Endothelial cell (in vitro differentiated cells): ENCODE data around the gene LIN28B. TPM values are rescaled to one million over a fixed set of nuclear protein-coding genes. Genes with fewer than 3 reads are reported as not detected.

Experiments
- DNase-seq: peaks from one replicate; pipeline ENCODE4 v3.0.0; 2021; ENCODE audit warnings: low spot score
- H3K27ac Mint-ChIP-seq: one replicate; pipeline ENCODE4 v1.8.0; 2021; ENCODE audit warnings: mixed read lengths, inconsistent platforms; ENCODE audit not compliant: unreplicated experiment
- H3K27me3 Mint-ChIP-seq: one replicate; pipeline ENCODE4 v1.8.0; 2021; ENCODE audit warnings: mild to moderate bottlenecking, moderate library complexity, mixed read lengths, inconsistent platforms; ENCODE audit not compliant: unreplicated experiment
- H3K36me3 Mint-ChIP-seq: one replicate; pipeline ENCODE4 v1.8.0; 2021; ENCODE audit warnings: mild to moderate bottlenecking, low read depth, mixed read lengths, inconsistent platforms; ENCODE audit not compliant: unreplicated experiment
- H3K4me1 Mint-ChIP-seq: one replicate; pipeline ENCODE4 v1.8.0; 2021; ENCODE audit warnings: mild to moderate bottlenecking, mixed read lengths, inconsistent platforms; ENCODE audit not compliant: unreplicated experiment
- H3K4me3 Mint-ChIP-seq: one replicate; pipeline ENCODE4 v1.8.0; 2021; ENCODE audit warnings: mild to moderate bottlenecking, mixed read lengths, inconsistent platforms; ENCODE audit not compliant: unreplicated experiment
- H3K9me3 Mint-ChIP-seq: one replicate; pipeline ENCODE4 v1.8.0; 2021; ENCODE audit warnings: mixed read lengths, inconsistent platforms; ENCODE audit not compliant: unreplicated experiment
- CTCF ChIP-seq: fragments of 200-600 bp; sonication (generic); IDR thresholded peaks from one replicate; pipeline ENCODE4 v1.5.0; 2021; ENCODE audit warnings: antibody characterized with exemption; ENCODE audit not compliant: unreplicated experiment
- long read RNA-seq: library from polyadenylated mRNA; unstranded; transcript quantifications from one replicate; pipeline ENCODE4 v2.0.0, GENCODE V29; 2020; ENCODE audit not compliant: unreplicated experiment
- total RNA-seq: library from RNA; stranded (reverse); fragmentation: NEBNext Ultra II Directional; extraction: Animal tissue kit (Norgen Biotek cat#: 25700); gene quantifications from one replicate; pipeline ENCODE4 v1.2.1, GENCODE V29; 2021; ENCODE audit not compliant: unreplicated experiment

LIN28B gene
- total RNA-seq, result 36.9 TPM
- long read RNA-seq, full-length matches to known transcripts, result 1 of 3 reads
- long read RNA-seq, partial matches to known transcripts, result 0 of 3 reads
- long read RNA-seq, other reads (novel, unspliced or antisense), result 2 of 3 reads

GRCh38 chr6:104956731-104957294 is at the start of gene LIN28B:
Gene LIN28B, plus strand, starts transcription at chr6:104957107. Its CDS starts 144 bp downstream, at chr6:104957251.
- peak within 1 kb of the TSS; percentile 99 for H3K27ac Mint-ChIP-seq
- no peak for TF ChIP-seq CTCF

GRCh38 chr6:104908031-104908887 is 48.6 kb upstream of the LIN28B start:
- no peak for TF ChIP-seq CTCF
- no peak overlapping the region for H3K4me3 Mint-ChIP-seq
- H3K36me3 Mint-ChIP-seq, result no peaks in the 10 kb centered on the region
- H3K4me1 Mint-ChIP-seq, result no peaks in the 10 kb centered on the region
- no peaks in the 10 kb centered on the region for H3K27me3 Mint-ChIP-seq
- no peak overlapping the region for H3K27ac Mint-ChIP-seq
- no peaks in the 10 kb centered on the region for H3K9me3 Mint-ChIP-seq
- DNase-seq, result no peak

More at GRCh38 chr6:104956731-104957294, at the start of gene LIN28B:
- Mint-ChIP-seq H3K27me3 (peaks cover 5% of the 10 kb centered on the region), H3K4me1 (peaks cover 36% of the 10 kb centered on the region), H3K36me3 (peaks cover 3% of the 10 kb centered on the region), H3K9me3 (no peaks in the 10 kb centered on the region), H3K4me3 (peak within 1 kb of the TSS; percentile 95)
- DNase-seq, result no peak

GRCh38 chr6:104908888-104909525 is 47.9 kb upstream of the LIN28B start:
- no peak overlapping the region for H3K4me3 Mint-ChIP-seq
- TF ChIP-seq CTCF, result no peak
- H3K27me3 Mint-ChIP-seq, result no peaks in the 10 kb centered on the region
- no peaks in the 10 kb centered on the region for H3K9me3 Mint-ChIP-seq
- DNase-seq, result no peak
- H3K27ac Mint-ChIP-seq, result no peak overlapping the region
- H3K36me3 Mint-ChIP-seq, result no peaks in the 10 kb centered on the region
- no peaks in the 10 kb centered on the region for H3K4me1 Mint-ChIP-seq

- no peaks in the 10 kb centered on the region for H3K9me3 Mint-ChIP-seq
- H3K4me1 Mint-ChIP-seq, result no peaks in the 10 kb centered on the region
- no peaks in the 10 kb centered on the region for H3K27me3 Mint-ChIP-seq
- H3K4me3 Mint-ChIP-seq, result no peak overlapping the region
- TF ChIP-seq CTCF, result no peak
- H3K36me3 Mint-ChIP-seq, result no peaks in the 10 kb centered on the region
- no peak for DNase-seq
- H3K27ac Mint-ChIP-seq, result no peak overlapping the region
These were observed 35.0 kb upstream of the LIN28B start for GRCh38 chr6:104921896-104922295.
